ENCODE measurements around the gene SH3BGR. TPM values are rescaled to one million over a fixed set of nuclear protein-coding genes. Genes with fewer than 3 reads are reported as not detected.

SH3BGR gene
- total and polyA plus RNA-seq, 4 donors, result 0.33 to 5.4 (median 2.0) TPM

- Histone ChIP-seq H3K27me3 (ENCODE audit: control insufficient read depth in 4 of 4, insufficient read depth in 4 of 4, low read length in 3 of 4) (no peaks in the 10 kb centered on the region), H3K4me3 (ENCODE audit: low read depth in 1 of 3, low read length in 3 of 3) (no peak overlapping the region), H3K27ac (ENCODE audit: low read depth in 1 of 2, low read length in 2 of 2) (no peak overlapping the region), H3K4me1 (ENCODE audit: control insufficient read depth in 4 of 4, insufficient read depth in 4 of 4, low read length in 3 of 4) (no peaks in the 10 kb centered on the region), H3K9me3 (ENCODE audit: control insufficient read depth in 4 of 4, low read length in 3 of 4) (no peaks in the 10 kb centered on the region), H3K36me3 (ENCODE audit: control insufficient read depth in 4 of 4, insufficient read depth in 3 of 4, low read depth in 1 of 4, low read length in 3 of 4) (no peaks in the 10 kb centered on the region), H3K9ac (ENCODE audit: low read depth in 1 of 2, low read length in 2 of 2) (no peak overlapping the region)
- WGBS, result 77% methylated on average over 6 of the region's 6 CpGs
- DNase-seq (ENCODE audit: low spot score), result no peak
- no peak for TF ChIP-seq MAX (IDR thresholded peaks at IDR 0.05)
- no peak for TF ChIP-seq REST (IDR thresholded peaks at IDR 0.05)
- TF ChIP-seq GABPA (IDR thresholded peaks at IDR 0.05 in 1 of 2, conservative IDR thresholded peaks at IDR 0.05 in 1 of 2), result no peak
- TF ChIP-seq HNF4A (conservative IDR thresholded peaks at IDR 0.05), result no peak
- TF ChIP-seq FOXA1 (IDR thresholded peaks at IDR 0.05), result no peak
- no peak for TF ChIP-seq CTCF (IDR thresholded peaks at IDR 0.05; ENCODE audit: low read depth, low read length, missing input control)
- no peak for TF ChIP-seq JUND (IDR thresholded peaks at IDR 0.05)
- TF ChIP-seq ATF3 (IDR thresholded peaks at IDR 0.05), result no peak
- TF ChIP-seq FOXA2 (IDR thresholded peaks at IDR 0.05), result no peak
- TF ChIP-seq ZBTB33 (IDR thresholded peaks at IDR 0.05), result no peak
- no peak for TF ChIP-seq RXRA (IDR thresholded peaks at IDR 0.05)
- TF ChIP-seq YY1 (IDR thresholded peaks at IDR 0.05), result no peak
- no peak for TF ChIP-seq SP1 (IDR thresholded peaks at IDR 0.05)
- no peak for TF ChIP-seq EGR1 (IDR thresholded peaks at IDR 0.05; ENCODE audit: low read depth in 2 of 2)
- TF ChIP-seq TAF1 (conservative IDR thresholded peaks at IDR 0.05), result no peak
- no peak for TF ChIP-seq NR2F2 (IDR thresholded peaks at IDR 0.05)
These were observed 3.3 kb downstream of the SH3BGR start for GRCh38 chr21:39454949-39455668.

All from liver (tissue), 9 donors.